ENCODE measurements around the gene ZSWIM4. TPM values are rescaled to one million over a fixed set of nuclear protein-coding genes. Genes with fewer than 3 reads are reported as not detected.

Gene ZSWIM4
- total and polyA plus RNA-seq, 2 of the 13 experiments (the other 11 are each of a cell fraction or from before 2014, with no cell fraction given): 0.33 to 0.86 TPM

DNA sequence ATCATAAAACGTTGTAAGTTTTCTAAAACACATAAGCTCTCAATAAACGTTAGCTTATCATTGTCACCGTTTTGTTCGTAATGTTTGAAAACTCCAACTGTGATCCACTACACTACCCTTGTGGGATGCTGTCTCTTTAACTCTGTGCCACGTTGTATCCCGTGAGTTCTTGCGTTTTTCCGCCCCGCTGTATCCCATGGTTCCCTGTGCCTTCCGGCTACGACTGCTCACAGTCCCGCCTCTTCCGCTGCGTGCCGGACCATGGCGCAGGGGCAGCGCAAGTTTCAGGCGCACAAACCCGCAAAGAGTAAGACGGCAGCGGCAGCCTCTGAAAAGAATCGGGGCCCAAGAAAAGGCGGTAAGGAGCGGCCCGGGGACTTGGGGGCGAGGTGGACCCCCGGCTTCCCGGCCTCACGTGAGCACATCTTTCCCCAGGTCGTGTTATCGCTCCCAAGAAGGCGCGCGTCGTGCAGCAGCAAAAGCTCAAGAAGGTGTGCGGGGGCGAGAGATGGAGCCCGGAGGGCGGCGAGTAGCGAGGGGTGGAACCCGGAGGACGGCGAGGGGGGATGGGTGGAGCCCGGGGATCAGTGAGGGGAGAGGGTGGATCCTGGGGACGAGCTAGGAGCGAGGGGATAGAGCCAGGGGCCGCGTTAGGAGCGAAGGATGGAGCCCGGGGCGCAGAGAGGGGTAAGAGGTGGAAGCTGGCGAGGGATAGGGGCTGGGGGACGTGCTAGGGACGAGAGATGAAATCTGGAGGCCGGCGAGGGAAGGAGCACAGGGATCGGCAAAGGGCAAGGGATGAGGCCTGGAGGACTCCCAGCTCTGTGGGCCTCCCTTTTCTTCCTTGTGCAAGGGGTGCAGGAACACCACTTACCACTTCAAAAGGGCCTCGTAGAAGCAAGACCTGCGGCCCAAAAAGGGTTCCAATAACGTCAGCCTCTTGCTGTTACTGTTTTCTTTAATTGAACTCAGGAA lies 20.7 kb upstream of the ZSWIM4 start, which contains the start of gene C19orf53 (continued):
- TF ChIP-seq, protein P1, sequence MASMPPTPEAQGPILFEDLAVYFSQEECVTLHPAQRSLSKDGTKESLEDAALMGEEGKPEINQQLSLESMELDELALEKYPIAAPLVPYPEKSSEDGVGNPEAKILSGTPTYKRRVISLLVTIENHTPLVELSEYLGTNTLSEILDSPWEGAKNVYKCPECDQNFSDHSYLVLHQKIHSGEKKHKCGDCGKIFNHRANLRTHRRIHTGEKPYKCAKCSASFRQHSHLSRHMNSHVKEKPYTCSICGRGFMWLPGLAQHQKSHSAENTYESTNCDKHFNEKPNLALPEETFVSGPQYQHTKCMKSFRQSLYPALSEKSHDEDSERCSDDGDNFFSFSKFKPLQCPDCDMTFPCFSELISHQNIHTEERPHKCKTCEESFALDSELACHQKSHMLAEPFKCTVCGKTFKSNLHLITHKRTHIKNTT (CRISPR knock-in tag; IDR thresholded peaks at IDR 0.05): peak; percentile 95; the same call in 1 of the 2 replicates
- peak; percentile 92 for TF ChIP-seq TBL1XR1 (IDR thresholded peaks at IDR 0.05; ENCODE audit: borderline replicate concordance, low read length, partially characterized antibody)
- no peak; the same call in none of the 2 replicates for TF ChIP-seq ZNF33B (CRISPR knock-in tag; IDR thresholded peaks at IDR 0.05)
- no peak for TF ChIP-seq SETDB1 (CRISPR knock-in tag; IDR thresholded peaks at IDR 0.05; ENCODE audit: borderline replicate concordance)
- TF ChIP-seq RXRB (CRISPR knock-in tag; IDR thresholded peaks at IDR 0.05; ENCODE audit: borderline replicate concordance): no peak; the same call in 1 of the 2 replicates
- TF ChIP-seq SMYD3 (CRISPR knock-in tag; IDR thresholded peaks at IDR 0.05): no peak
- TF ChIP-seq ZBTB3 (CRISPR knock-in tag; IDR thresholded peaks at IDR 0.05; ENCODE audit: borderline replicate concordance, low read depth): peak; percentile 58; the same call in 1 of the 2 replicates
- TF ChIP-seq POLR2A (IDR thresholded peaks at IDR 0.05; ENCODE audit: insufficient read depth in 1 of 2, low read depth in 2 of 2, low read length in 2 of 2): peak in 1 of 2 experiments; percentile 85; a peak in 3 of 4 replicates
- TF ChIP-seq NFE2 (CRISPR knock-in tag; IDR thresholded peaks at IDR 0.05): no peak
- TF ChIP-seq IKZF1 (IDR thresholded peaks at IDR 0.05): no peak
- TF ChIP-seq, protein P2, sequence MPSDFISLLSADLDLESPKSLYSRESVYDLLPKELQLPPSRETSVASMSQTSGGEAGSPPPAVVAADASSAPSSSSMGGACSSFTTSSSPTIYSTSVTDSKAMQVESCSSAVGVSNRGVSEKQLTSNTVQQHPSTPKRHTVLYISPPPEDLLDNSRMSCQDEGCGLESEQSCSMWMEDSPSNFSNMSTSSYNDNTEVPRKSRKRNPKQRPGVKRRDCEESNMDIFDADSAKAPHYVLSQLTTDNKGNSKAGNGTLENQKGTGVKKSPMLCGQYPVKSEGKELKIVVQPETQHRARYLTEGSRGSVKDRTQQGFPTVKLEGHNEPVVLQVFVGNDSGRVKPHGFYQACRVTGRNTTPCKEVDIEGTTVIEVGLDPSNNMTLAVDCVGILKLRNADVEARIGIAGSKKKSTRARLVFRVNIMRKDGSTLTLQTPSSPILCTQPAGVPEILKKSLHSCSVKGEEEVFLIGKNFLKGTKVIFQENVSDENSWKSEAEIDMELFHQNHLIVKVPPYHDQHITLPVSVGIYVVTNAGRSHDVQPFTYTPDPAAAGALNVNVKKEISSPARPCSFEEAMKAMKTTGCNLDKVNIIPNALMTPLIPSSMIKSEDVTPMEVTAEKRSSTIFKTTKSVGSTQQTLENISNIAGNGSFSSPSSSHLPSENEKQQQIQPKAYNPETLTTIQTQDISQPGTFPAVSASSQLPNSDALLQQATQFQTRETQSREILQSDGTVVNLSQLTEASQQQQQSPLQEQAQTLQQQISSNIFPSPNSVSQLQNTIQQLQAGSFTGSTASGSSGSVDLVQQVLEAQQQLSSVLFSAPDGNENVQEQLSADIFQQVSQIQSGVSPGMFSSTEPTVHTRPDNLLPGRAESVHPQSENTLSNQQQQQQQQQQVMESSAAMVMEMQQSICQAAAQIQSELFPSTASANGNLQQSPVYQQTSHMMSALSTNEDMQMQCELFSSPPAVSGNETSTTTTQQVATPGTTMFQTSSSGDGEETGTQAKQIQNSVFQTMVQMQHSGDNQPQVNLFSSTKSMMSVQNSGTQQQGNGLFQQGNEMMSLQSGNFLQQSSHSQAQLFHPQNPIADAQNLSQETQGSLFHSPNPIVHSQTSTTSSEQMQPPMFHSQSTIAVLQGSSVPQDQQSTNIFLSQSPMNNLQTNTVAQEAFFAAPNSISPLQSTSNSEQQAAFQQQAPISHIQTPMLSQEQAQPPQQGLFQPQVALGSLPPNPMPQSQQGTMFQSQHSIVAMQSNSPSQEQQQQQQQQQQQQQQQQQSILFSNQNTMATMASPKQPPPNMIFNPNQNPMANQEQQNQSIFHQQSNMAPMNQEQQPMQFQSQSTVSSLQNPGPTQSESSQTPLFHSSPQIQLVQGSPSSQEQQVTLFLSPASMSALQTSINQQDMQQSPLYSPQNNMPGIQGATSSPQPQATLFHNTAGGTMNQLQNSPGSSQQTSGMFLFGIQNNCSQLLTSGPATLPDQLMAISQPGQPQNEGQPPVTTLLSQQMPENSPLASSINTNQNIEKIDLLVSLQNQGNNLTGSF (CRISPR knock-in tag; IDR thresholded peaks at IDR 0.05): peak; percentile 47; the same call in 1 of the 2 replicates
- no peak for TF ChIP-seq ZNF644 (CRISPR knock-in tag; IDR thresholded peaks at IDR 0.05; ENCODE audit: low read depth)
- TF ChIP-seq ZNF605 (CRISPR knock-in tag; IDR thresholded peaks at IDR 0.05): peak; percentile 85
- TF ChIP-seq ZNF616 (CRISPR knock-in tag; IDR thresholded peaks at IDR 0.05; ENCODE audit: low read depth): peak; percentile 42
- TF ChIP-seq ZNF557 (CRISPR knock-in tag; IDR thresholded peaks at IDR 0.05): no peak
- peak; percentile 96 for TF ChIP-seq SALL2 (CRISPR knock-in tag; IDR thresholded peaks at IDR 0.05)
- TF ChIP-seq, protein P3, sequence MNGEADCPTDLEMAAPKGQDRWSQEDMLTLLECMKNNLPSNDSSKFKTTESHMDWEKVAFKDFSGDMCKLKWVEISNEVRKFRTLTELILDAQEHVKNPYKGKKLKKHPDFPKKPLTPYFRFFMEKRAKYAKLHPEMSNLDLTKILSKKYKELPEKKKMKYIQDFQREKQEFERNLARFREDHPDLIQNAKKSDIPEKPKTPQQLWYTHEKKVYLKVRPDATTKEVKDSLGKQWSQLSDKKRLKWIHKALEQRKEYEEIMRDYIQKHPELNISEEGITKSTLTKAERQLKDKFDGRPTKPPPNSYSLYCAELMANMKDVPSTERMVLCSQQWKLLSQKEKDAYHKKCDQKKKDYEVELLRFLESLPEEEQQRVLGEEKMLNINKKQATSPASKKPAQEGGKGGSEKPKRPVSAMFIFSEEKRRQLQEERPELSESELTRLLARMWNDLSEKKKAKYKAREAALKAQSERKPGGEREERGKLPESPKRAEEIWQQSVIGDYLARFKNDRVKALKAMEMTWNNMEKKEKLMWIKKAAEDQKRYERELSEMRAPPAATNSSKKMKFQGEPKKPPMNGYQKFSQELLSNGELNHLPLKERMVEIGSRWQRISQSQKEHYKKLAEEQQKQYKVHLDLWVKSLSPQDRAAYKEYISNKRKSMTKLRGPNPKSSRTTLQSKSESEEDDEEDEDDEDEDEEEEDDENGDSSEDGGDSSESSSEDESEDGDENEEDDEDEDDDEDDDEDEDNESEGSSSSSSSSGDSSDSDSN (CRISPR knock-in tag; IDR thresholded peaks at IDR 0.05): peak; percentile 60
- no peak for TF ChIP-seq RAD51 (IDR thresholded peaks at IDR 0.05; ENCODE audit: borderline replicate concordance)
- no peak; the same call in 1 of the 2 replicates for TF ChIP-seq ZNF678 (CRISPR knock-in tag; IDR thresholded peaks at IDR 0.05)
